Measurements from ENCODE around the gene BICDL1.

The BICDL1 gene

GRCh38 chr12:120126635-120127005 lies 137.6 kb downstream of the BICDL1 start:
- H3K9me3 ChIP-seq (ENCODE audit: insufficient read depth, low read depth, low read length) = no peaks in the 10 kb centered on the region
- no peaks in the 10 kb centered on the region for H3K79me2 ChIP-seq (ENCODE audit: insufficient read depth, low read length)
- H2AFZ ChIP-seq (ENCODE audit: low read length) = no peak overlapping the region
- peaks cover 7% of the 10 kb centered on the region for H3K4me1 ChIP-seq (ENCODE audit: insufficient read depth, low read length, poor library complexity, severe bottlenecking)
- H3K9me2 ChIP-seq (replicated peaks; ENCODE audit: low read depth, low read length) = no peaks in the 10 kb centered on the region
- H3F3A ChIP-seq (ENCODE audit: low read depth) = no peaks in the 10 kb centered on the region
- H3K4me2 ChIP-seq (ENCODE audit: low read depth, low read length, poor library complexity, severe bottlenecking) = no peak overlapping the region
- H3K9ac ChIP-seq (ENCODE audit: low read depth, low read length, poor library complexity, severe bottlenecking) = no peak overlapping the region
- no peaks in the 10 kb centered on the region for H4K20me1 ChIP-seq (ENCODE audit: insufficient read depth, low read length, poor library complexity, severe bottlenecking)
- peaks cover 48% of the 10 kb centered on the region; the same call in 1 of the 2 replicates for H3K36me3 ChIP-seq (ENCODE audit: insufficient read depth, low read length)
- no peak overlapping the region for H3K4me3 ChIP-seq (ENCODE audit: low read length, poor library complexity, severe bottlenecking)
- H3K27me3 ChIP-seq (ENCODE audit: insufficient read depth, low read length, poor library complexity, severe bottlenecking) = no peaks in the 10 kb centered on the region
- TF ChIP-seq CTCF (conservative IDR thresholded peaks at IDR 0.05; ENCODE audit: low read length) = no peak
- TF ChIP-seq EZH2phosphoT487 (IDR thresholded peaks at IDR 0.05; ENCODE audit: borderline replicate concordance) = no peak

- Histone ChIP-seq H3K9me3 (ENCODE audit: insufficient read depth, low read depth, low read length) (no peaks in the 10 kb centered on the region), H3F3A (ENCODE audit: low read depth) (no peaks in the 10 kb centered on the region), H3K4me3 (ENCODE audit: low read length, poor library complexity, severe bottlenecking) (no peak overlapping the region), H3K4me1 (ENCODE audit: insufficient read depth, low read length, poor library complexity, severe bottlenecking) (no peaks in the 10 kb centered on the region), H3K4me2 (ENCODE audit: low read depth, low read length, poor library complexity, severe bottlenecking) (no peak overlapping the region), H3K9ac (ENCODE audit: low read depth, low read length, poor library complexity, severe bottlenecking) (no peak overlapping the region), H3K9me2 (replicated peaks; ENCODE audit: low read depth, low read length) (no peaks in the 10 kb centered on the region), H3K27me3 (ENCODE audit: insufficient read depth, low read length, poor library complexity, severe bottlenecking) (no peaks in the 10 kb centered on the region), H4K20me1 (ENCODE audit: insufficient read depth, low read length, poor library complexity, severe bottlenecking) (no peaks in the 10 kb centered on the region), H3K79me2 (ENCODE audit: insufficient read depth, low read length) (no peaks in the 10 kb centered on the region), H2AFZ (ENCODE audit: low read length) (no peak overlapping the region), H3K36me3 (ENCODE audit: insufficient read depth, low read length) (peaks cover 81% of the 10 kb centered on the region; the same call in 1 of the 2 replicates)
- TF ChIP-seq EZH2phosphoT487 (IDR thresholded peaks at IDR 0.05; ENCODE audit: borderline replicate concordance) (no peak), CTCF (conservative IDR thresholded peaks at IDR 0.05; ENCODE audit: low read length) (no peak)
Observed at GRCh38 chr12:120130011-120130410, 141.0 kb downstream of the BICDL1 start.

- H3K9ac ChIP-seq (ENCODE audit: low read depth, low read length, poor library complexity, severe bottlenecking) = no peak overlapping the region
- peaks cover 91% of the 10 kb centered on the region; the same call in 1 of the 2 replicates for H3K36me3 ChIP-seq (ENCODE audit: insufficient read depth, low read length)
Observed at GRCh38 chr12:120131116-120131515, 142.1 kb downstream of the BICDL1 start.

More at GRCh38 chr12:120131116-120131515, 142.1 kb downstream of the BICDL1 start:
- H3K9me3 ChIP-seq (ENCODE audit: insufficient read depth, low read depth, low read length) = no peaks in the 10 kb centered on the region
- no peaks in the 10 kb centered on the region for H3K9me2 ChIP-seq (replicated peaks; ENCODE audit: low read depth, low read length)
- H3K4me1 ChIP-seq (ENCODE audit: insufficient read depth, low read length, poor library complexity, severe bottlenecking) = no peaks in the 10 kb centered on the region
- H3K4me2 ChIP-seq (ENCODE audit: low read depth, low read length, poor library complexity, severe bottlenecking) = no peak overlapping the region
- no peaks in the 10 kb centered on the region for H3F3A ChIP-seq (ENCODE audit: low read depth)
- no peaks in the 10 kb centered on the region for H3K79me2 ChIP-seq (ENCODE audit: insufficient read depth, low read length)
- no peak overlapping the region for H3K4me3 ChIP-seq (ENCODE audit: low read length, poor library complexity, severe bottlenecking)
- no peak for TF ChIP-seq EZH2phosphoT487 (IDR thresholded peaks at IDR 0.05; ENCODE audit: borderline replicate concordance)
- no peak for TF ChIP-seq CTCF (conservative IDR thresholded peaks at IDR 0.05; ENCODE audit: low read length)
- H2AFZ ChIP-seq (ENCODE audit: low read length) = no peak overlapping the region
- no peaks in the 10 kb centered on the region for H4K20me1 ChIP-seq (ENCODE audit: insufficient read depth, low read length, poor library complexity, severe bottlenecking)
- H3K27me3 ChIP-seq (ENCODE audit: insufficient read depth, low read length, poor library complexity, severe bottlenecking) = no peaks in the 10 kb centered on the region
